GM21447 (cell line): ENCODE measurements around the gene SPDYC.

ENCODE experiments used
- ATAC-seq: cut with Tn5 transposase; IDR thresholded peaks from one replicate; pipeline ENCODE4 v1.9.1; 2021; ENCODE audit not compliant: unreplicated experiment

The SPDYC gene, protein sequence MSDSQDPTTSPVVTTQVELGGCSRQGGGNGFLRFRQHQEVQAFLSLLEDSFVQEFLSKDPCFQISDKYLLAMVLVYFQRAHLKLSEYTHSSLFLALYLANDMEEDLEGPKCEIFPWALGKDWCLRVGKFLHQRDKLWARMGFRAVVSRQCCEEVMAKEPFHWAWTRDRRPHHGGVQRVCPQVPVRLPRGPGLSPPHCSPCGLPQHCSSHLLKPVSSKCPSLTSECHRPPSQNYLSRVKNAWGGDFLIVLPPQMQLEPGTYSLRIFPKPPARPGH

GRCh38 chr11:65170058-65170534 lies at the start of gene SPDYC:
SPDYC (plus strand) TSS chr11:65170233; CDS start chr11:65171358, 1,125 bp downstream.
- no peak for ATAC-seq

DNA sequence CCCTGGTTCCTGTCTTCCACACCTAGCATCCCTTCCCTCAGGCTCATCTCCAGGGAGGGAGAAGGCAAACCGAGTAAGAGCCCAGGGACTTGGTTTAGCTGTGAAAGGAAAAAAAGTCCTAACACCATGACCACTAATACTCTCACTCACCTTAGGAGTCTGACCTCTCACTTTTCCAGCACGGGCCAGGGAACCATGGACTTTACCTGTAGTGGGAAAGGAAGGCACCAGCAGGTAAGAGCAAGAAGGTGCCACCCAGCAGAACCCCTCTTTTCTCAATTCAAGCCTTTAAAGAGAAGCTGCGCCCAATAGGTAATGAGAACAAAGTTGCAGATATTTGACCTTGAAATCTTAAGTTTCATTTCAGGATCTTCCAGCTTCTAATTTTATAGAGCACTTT lies 49.2 kb upstream of the SPDYC start:
- ATAC-seq: no peak

GRCh38 chr11:65121447-65121864 lies 48.6 kb upstream of the SPDYC start:
- no peak for ATAC-seq

GRCh38 chr11:65121865-65122696 lies 48.0 kb upstream of the SPDYC start, which contains the start of the genes FAU and MRPL49:
FAU (minus strand) TSS chr11:65122134; CDS start chr11:65121813, 321 bp downstream.
MRPL49 (plus strand) TSS chr11:65122321; CDS start chr11:65122347, 26 bp downstream.
- ATAC-seq: peak; percentile 54

DNA sequence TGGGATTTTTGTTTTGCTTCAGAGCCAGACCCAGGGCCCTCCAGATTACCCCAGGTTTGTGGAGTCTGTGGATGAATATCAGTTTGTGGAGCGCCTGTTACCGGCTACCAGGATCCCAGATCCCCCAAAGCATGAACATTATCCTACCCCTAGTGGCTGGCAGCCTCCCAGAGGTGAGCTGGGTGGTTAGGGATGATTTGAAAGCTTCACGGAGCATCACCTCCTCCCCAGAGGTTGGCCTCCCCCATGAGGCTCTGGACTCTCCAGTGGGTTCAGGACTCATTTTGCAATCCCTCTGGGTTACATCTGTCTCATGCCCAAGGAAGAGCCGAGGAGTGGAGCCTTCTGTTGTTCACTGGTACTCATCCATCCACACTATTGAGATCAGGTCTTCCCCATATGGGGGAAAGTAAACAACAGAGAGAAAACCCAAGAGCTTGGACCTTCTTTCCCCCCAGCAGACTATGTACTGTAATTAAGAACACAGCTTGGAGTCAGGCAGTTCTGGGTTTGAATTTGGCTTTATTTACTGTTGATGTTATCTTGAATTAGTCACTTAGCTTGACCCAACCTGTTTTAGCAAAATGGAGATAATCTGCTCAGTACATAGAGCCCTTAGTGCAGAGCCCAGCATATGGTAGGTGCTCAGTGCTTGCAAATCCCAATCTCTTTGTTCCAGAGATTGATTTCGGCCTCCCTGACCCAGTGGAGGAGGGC lies 45.4 kb upstream of the SPDYC start:
- ATAC-seq: no peak

- ATAC-seq: no peak
Measured at GRCh38 chr11:65125197-65126056, 44.6 kb upstream of the SPDYC start.

GRCh38 chr11:65126624-65127274 lies 43.3 kb upstream of the SPDYC start:
- no peak for ATAC-seq

DNA sequence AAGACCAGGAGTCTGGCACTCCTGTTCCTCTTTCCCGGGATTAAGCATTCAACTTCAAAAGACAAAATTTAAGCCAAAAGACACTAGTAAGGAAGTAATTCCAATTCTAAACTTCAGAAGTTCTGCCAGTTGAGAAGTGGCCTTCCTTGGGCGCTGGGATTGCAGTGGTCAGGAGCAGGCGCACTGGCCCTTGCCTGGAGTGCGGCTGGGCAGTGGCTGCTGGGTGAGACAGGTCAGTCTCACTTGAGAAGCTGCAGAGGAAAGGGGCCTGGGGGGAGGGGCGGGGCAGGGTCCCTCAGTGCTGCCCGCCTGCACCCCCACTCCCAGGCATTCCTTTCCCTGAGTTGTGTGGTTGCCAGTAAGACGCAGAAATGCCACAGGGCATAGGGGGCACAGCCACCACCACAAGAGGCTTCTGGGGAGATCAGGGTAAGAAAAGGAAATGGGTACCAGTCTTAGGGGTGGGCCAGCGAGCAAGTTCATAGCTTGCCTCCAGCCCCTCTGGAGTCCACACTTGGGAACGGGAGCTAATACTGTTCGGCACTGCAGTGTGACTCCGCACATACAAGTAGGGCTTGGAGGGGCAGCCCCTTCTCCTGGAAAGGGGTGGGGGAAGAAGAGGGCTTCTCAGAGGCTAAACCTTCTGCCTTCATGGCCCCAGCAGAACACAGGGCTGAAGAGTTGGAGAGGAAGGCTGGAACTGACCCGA lies 42.4 kb upstream of the SPDYC start:
- ATAC-seq: no peak

- ATAC-seq: no peak
Measured at GRCh38 chr11:65128182-65129145, 41.6 kb upstream of the SPDYC start.

- ATAC-seq: no peak
Measured at GRCh38 chr11:65129649-65130441, 40.2 kb upstream of the SPDYC start.

DNA sequence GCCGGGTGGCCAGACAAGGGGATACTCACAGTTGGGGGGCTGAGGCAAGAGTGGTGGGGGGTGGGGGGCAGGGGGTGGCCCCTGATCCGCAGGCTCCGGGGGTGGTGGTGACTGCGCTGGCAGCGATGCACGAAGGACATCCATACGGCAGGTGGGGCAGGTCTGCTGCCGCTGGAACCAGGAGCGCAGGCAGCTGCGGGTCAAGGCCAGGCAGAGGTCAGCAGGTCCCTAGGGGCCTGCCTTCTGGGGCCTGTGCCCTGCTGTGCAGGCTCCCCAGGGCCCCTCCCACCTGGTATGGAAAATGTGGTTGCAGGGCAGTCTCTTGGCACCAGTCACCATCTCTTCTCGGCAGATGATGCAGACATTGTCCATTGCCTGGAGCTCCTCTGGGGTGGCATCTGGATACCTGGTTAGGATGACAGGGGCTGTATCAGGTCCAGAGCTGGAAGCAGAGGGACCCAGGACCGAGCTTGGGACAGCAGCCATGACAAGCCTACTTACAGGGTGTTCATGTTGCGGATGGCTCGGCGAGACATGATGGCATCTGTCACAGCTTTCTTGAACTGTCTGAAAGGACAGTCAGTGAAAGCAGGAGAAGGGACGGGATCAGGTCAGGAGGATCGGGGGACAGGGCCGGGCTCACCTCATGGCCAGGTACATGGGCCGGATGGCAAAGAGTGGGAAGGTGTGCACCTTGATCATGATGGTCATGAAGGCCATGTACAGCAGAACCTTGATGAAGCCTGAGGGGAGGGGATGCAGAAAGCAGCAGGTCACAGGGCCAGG lies 39.2 kb upstream of the SPDYC start:
- ATAC-seq: no peak

DNA sequence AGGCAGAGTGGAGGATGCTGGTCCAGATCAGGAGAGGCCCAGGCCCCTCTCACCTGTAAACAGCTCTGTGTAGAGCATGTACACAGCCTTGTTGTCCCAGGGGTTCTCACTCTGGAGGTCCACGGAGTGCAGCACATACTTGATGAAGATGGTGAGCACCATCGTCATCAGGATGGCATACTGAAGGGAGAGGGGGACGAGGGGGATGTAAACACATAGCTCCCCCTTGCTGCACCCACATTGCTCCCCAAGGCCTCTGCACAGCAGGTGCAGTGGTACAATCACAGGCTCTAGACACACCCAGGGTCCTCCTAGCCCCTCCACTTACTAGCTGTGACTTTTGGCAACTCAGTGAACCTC lies 38.6 kb upstream of the SPDYC start:
- no peak for ATAC-seq

DNA sequence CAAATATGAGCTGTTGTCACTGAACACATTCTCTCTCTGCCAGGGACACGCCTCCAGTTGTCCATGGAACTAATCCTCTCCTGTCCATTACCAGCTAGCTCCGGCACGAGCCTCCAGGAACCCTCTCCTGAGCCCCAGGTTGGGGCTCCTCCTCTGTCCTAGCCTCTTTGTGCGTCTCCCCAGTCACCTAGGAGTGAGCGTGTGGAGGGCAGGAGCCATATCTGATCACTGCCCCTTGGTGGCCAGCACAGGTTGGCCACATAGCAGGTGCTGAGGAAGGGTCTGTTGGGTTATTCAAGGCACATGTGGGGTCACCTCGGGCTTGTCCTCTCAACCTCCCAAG lies 38.2 kb upstream of the SPDYC start:
- ATAC-seq: no peak

DNA sequence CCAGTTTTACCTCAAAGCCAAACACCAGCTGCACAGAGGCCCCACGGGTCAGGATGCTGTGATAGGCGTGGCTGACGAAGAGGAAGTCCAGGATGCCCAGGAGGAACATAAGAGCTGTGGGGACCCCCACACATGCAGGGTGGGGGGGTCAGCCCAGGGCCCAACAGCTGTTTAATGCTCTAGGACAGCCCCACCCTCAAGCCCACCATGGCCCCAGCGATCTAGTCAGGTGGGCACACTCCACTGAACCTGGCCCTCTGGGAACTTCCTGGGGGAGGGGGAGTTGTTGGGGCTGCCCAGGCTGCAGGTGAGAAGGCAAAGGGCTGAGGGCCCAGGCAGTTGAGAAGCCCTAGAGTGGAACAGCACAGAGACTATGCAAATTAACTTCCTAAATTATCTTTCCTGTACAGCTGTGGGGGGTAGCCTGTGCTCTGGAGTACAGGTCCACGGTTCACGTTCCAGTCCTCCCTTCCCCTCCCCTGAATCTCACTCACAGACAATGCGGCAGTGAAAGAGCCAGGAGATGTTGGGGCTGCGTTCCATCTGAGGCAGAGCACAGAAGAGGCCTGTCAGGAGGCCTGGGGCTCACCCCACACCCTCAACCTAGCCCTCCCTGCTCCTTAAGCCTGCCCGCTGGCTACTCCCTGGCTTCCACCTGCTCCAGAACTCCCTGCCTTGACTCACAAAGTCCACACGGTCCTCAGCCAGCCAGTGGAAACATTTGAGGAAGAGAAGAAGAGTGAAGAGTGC lies 37.6 kb upstream of the SPDYC start:
- ATAC-seq: peak; percentile 39

DNA sequence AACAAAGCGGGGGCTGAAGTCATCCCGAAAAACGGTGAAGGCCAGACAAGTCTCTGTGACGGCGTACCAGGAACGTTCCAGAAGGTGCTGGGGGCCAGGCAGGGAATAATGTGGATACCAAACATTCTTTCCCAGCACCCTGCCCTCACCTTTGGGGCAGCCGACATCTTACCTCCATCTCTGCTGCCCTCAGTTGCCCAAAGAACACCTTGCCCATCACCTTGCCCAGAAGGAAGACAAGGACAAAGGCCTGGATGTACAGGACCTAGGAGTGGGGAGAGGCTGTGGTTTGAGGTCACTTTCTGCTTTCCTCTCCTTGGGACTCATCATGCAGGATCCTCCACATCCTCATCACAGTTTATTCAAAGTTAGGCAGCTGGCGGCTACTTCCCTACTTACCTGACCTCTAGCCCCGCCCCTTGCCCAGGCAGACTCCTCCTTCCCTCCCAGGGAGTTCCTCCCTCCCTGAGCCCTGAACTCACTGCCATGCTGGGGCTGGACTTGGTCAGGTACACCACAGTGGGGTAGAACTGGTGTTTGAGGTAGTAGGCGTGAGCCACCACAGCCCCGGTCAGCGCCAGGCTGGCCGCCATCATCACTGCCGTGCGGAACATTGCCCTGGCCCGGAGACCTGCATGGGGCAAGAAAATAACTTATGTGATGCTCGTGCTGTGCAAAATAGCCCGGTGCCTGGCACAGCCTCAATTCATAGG lies 36.9 kb upstream of the SPDYC start:
- no peak for ATAC-seq
